ENCODE results near the gene CHST6.

CHST6 gene

DNA sequence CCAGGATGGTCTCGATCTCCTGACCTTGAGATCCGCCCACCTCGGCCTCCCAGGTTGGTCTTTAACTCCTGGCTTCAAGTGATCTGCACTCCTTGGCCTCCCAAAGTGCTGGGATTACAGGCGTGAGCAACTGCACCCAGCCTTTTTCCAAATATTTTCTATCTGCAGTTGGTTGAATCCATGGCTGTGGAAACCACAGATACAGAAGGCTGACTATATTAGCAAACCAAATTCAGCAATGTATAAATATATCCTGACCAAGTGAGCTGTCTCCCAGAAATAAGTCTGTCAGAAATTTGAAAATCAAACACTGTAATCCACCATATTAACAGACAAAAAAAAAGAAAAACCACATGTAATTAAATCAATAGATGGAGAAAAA is 71.5 kb downstream of the CHST6 start:
- no peak for DNase-seq (ENCODE audit: low spot score)
- Mint-ChIP-seq H3K27me3 (ENCODE audit: low read depth) (no peaks in the 10 kb centered on the region), H3K4me1 (ENCODE audit: low read depth) (peaks cover 10% of the 10 kb centered on the region), H3K27ac (no peak overlapping the region), H3K4me3 (no peak overlapping the region), H3K9me3 (no peaks in the 10 kb centered on the region), H3K36me3 (ENCODE audit: low read depth) (peaks cover 5% of the 10 kb centered on the region)
